IPS-15b (cell line): ENCODE measurements around the gene OTOL1.

Experiments
- H3K27me3 ChIP-seq: one replicate; pipeline ENCODE4 v1.6.1; 2013; ENCODE audit warnings: low read length; ENCODE audit not compliant: control insufficient read depth, insufficient read depth
- H3K36me3 ChIP-seq: one replicate; pipeline ENCODE4 v1.6.1; 2013; ENCODE audit warnings: low read length; ENCODE audit not compliant: control insufficient read depth, insufficient read depth
- H3K4me1 ChIP-seq: one replicate; pipeline ENCODE4 v1.6.1; 2013; ENCODE audit warnings: mild to moderate bottlenecking, low read length; ENCODE audit not compliant: control insufficient read depth, insufficient read depth
- H3K4me3 ChIP-seq: one replicate; pipeline ENCODE4 v1.5.1; 2013; ENCODE audit warnings: low read depth, low read length
- H3K9ac ChIP-seq: one replicate; pipeline ENCODE4 v1.6.1; 2013; ENCODE audit warnings: low read depth, mild to moderate bottlenecking, low read length
- H3K9me3 ChIP-seq: one replicate; pipeline ENCODE4 v1.6.1; 2013; ENCODE audit warnings: mild to moderate bottlenecking, low read length; ENCODE audit not compliant: control insufficient read depth, insufficient read depth

Gene OTOL1

DNA sequence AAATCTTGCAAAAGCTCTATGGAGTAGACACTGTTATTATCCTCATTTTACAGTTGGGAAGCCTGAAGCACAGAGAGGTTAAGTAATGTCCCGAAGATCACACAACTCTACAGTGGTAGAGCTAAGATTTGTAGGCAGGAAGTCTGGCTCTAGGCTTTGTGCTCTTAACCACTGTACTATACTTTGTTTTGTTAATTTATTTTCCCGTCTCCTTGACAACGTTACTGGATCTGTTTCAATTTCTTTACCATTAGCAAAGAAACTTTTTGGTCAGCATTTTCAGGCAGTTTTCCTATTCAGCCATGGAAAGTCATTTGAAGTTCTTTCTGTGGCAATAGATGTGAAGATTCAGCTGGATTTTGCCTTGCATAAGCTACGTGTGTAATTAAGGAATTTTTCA, 51.7 kb downstream of the OTOL1 start:
- Histone ChIP-seq H3K4me1 (no peaks in the 10 kb centered on the region), H3K36me3 (no peaks in the 10 kb centered on the region), H3K9ac (no peak overlapping the region)

DNA sequence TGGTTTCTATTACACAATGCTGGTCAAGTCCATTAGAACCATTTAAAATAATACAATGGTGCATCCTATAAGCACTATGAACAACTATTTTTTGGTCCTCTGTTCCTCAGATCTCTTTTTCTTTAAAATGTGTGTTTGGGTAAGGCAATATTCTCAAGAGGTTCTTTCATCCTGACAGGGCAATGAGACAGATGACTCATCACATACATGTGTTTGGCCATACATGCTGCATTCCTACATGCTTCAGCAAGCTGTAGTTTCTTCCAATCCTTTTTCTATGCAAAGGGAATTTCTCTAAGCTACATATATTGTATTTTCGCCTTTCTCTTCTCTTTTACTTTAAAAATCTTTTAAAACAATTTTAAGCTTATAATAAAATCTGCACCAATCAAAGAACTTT, 52.7 kb downstream of the OTOL1 start:
- Histone ChIP-seq H3K4me1 (no peaks in the 10 kb centered on the region), H3K9ac (no peak overlapping the region), H3K4me3 (no peak overlapping the region)

More for the DNA sequence above, 51.7 kb downstream of the OTOL1 start:
- Histone ChIP-seq H3K27me3 (no peaks in the 10 kb centered on the region), H3K4me3 (no peak overlapping the region), H3K9me3 (no peaks in the 10 kb centered on the region)

DNA sequence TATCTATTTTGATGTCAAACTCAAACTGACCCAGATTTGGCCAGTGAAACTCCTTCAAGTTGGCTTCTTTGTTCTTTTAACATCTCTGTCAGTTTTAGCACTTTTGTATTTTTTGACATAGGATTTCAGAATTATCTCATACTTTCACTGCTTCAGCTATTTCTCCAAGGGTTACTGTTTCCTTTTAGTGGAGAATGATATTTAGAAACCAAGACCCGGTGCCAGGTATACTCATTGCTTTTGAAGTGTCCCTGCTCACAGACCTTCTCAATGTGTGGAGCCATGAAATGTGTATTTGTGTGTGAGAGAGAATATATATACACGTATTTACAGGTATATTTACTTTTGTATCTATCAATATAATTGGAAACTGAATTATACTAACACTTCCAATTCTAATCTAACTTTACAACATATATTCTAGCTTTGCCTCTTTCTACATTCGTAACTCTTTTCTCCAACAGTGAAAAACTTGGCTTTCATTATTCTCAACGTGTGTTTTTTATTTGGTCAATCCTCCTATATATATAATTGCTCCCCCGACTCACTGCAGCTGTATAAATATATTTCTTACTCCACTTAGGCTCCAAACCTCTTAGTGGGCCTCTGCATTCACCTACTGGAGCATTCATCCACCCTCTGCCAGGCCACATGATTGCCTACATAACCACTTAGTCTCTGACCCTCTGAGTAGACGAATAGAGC, 54.0 kb downstream of the OTOL1 start:
- Histone ChIP-seq H3K36me3 (no peaks in the 10 kb centered on the region), H3K9me3 (no peaks in the 10 kb centered on the region), H3K4me1 (no peaks in the 10 kb centered on the region), H3K9ac (no peak overlapping the region), H3K27me3 (no peaks in the 10 kb centered on the region), H3K4me3 (no peak overlapping the region)

More for the DNA sequence above, 52.7 kb downstream of the OTOL1 start:
- Histone ChIP-seq H3K36me3 (no peaks in the 10 kb centered on the region), H3K27me3 (no peaks in the 10 kb centered on the region), H3K9me3 (no peaks in the 10 kb centered on the region)

DNA sequence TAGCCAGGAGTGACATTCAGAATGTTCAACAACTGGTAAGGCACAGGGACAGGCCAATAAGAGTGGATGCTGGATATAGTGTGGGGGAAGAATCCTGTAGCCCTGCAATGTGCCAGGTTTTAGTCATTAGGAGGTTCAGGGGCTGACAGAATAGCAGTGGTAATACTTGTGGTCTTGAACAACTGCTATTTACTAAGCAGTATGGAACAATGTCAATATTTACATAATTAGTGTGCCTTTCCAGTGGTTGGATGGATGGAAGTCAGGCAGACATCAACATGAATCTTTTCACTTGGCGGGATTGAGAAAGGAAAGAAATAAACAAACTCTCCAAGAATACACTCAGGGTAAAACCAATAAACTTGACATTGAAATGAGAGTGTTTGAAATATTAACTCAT, 55.1 kb downstream of the OTOL1 start:
- Histone ChIP-seq H3K9me3 (no peaks in the 10 kb centered on the region), H3K27me3 (no peaks in the 10 kb centered on the region), H3K4me3 (no peak overlapping the region), H3K36me3 (no peaks in the 10 kb centered on the region), H3K4me1 (no peaks in the 10 kb centered on the region), H3K9ac (no peak overlapping the region)

DNA sequence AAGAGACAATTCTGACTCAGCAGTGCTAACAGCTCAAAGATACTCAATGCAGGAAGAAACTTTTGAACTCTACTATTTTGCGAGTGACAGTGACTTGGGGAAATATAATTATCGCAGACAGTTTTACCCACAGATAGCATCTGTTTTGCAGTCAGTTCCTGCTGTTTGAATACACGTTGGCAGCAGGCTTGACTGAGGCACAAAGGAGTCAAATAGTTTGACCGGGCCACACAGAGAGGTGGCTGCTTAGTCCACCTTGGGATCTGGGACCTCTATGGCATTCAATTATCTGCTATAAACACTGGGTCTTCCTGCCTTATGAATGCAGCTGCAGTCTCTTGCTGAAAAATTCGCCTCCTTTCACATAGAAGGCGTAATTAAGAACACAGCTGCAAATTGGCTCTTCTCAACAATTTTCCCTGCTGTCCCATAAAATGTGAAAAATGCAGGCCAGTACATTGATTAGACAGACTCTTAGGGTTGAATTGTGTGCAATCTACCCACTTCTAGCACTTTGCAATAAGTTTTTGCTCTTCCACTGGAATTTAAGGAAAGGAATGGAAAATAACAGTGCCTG, 56.5 kb downstream of the OTOL1 start:
- no peaks in the 10 kb centered on the region for H3K27me3 ChIP-seq
- no peaks in the 10 kb centered on the region for H3K9me3 ChIP-seq
- H3K9ac ChIP-seq, result no peak overlapping the region
- H3K4me3 ChIP-seq, result no peak overlapping the region
- H3K36me3 ChIP-seq, result no peaks in the 10 kb centered on the region
- H3K4me1 ChIP-seq, result no peaks in the 10 kb centered on the region
